GM21390 (cell line): Measurements from ENCODE around the gene MSANTD4.
A peak's percentile ranks its signal among the peaks of the same experiment; 100 is the strongest.
"Not testable (repeated sequence)": the region's sequence is repeated elsewhere in the genome, so short reads cannot be mapped to it uniquely, and the experiment has no call there.

Source experiments
- ATAC-seq: cut with Tn5 transposase; IDR thresholded peaks from one replicate; pipeline ENCODE4 v1.9.1; 2021; ENCODE audit not compliant: unreplicated experiment

The MSANTD4 gene

GRCh38 chr11:106014620-106015019 is 7.4 kb downstream of the MSANTD4 start:
- no peak for ATAC-seq

- no peak for ATAC-seq
These were observed 8.0 kb downstream of the MSANTD4 start for GRCh38 chr11:106014035-106014434.

- no peak for ATAC-seq
These were observed 9.3 kb downstream of the MSANTD4 start for GRCh38 chr11:106012744-106013143.

GRCh38 chr11:106011481-106011880 is 10.6 kb downstream of the MSANTD4 start:
- no peak for ATAC-seq

GRCh38 chr11:106003094-106003493 is 18.9 kb downstream of the MSANTD4 start:
- not testable (repeated sequence) for ATAC-seq

- peak; percentile 51 for ATAC-seq
These were observed 20.6 kb downstream of the MSANTD4 start for GRCh38 chr11:106001304-106002012.

- ATAC-seq: no peak
These were observed 30.2 kb downstream of the MSANTD4 start for GRCh38 chr11:105991888-105992287.

GRCh38 chr11:105989124-105989523 is 32.9 kb downstream of the MSANTD4 start:
- ATAC-seq: no peak

- ATAC-seq: no peak
These were observed 33.8 kb downstream of the MSANTD4 start for GRCh38 chr11:105988197-105988596.

- no peak for ATAC-seq
These were observed 35.5 kb downstream of the MSANTD4 start for GRCh38 chr11:105986554-105986953.

GRCh38 chr11:105979997-105980703 is 41.9 kb downstream of the MSANTD4 start:
- ATAC-seq: no peak

- ATAC-seq: no peak
These were observed 46.9 kb downstream of the MSANTD4 start for GRCh38 chr11:105975128-105975527.

- ATAC-seq: no peak
These were observed 52.3 kb downstream of the MSANTD4 start for GRCh38 chr11:105969756-105970155.

- no peak for ATAC-seq
These were observed 53.9 kb downstream of the MSANTD4 start for GRCh38 chr11:105968021-105968697.

GRCh38 chr11:105960252-105961245 is 61.5 kb downstream of the MSANTD4 start:
- ATAC-seq: no peak
